Endothelial cell of hepatic sinusoid (primary cell): ENCODE data around the gene PDS5B.
"Not testable (repeated sequence)": the region's sequence is repeated elsewhere in the genome, so short reads cannot be mapped to it uniquely, and the experiment has no call there.

Experiments
- in situ Hi-C: cut with HindIII; loops from 2 replicates; pipeline ENCODE4 v1.10.0; 2017; ENCODE audit warnings: low sequenced_read_pairs

The PDS5B gene

GRCh38 chr13:32779119-32779518 lies 192.9 kb downstream of the PDS5B start:
- in situ Hi-C loops: no loop called here

- in situ Hi-C loops: no loop called here
These were observed 195.7 kb downstream of the PDS5B start for GRCh38 chr13:32781906-32782305.

- in situ Hi-C loops: no loop called here
These were observed 196.8 kb downstream of the PDS5B start for GRCh38 chr13:32783067-32783466.

- in situ Hi-C loops: no loop called here
These were observed 204.5 kb downstream of the PDS5B start for GRCh38 chr13:32790731-32791130.

GRCh38 chr13:32791545-32792172 lies 205.4 kb downstream of the PDS5B start:
- in situ Hi-C loops: no loop called here

- in situ Hi-C loops: no loop called here
These were observed 210.5 kb downstream of the PDS5B start for GRCh38 chr13:32796754-32797153.

GRCh38 chr13:32802159-32802558 lies 215.9 kb downstream of the PDS5B start:
- in situ Hi-C loops: no loop called here

- in situ Hi-C loops: loop anchor here (5.0 kb wide), 1 partner anchor 52 kb away; no protein-coding TSS in a partner anchor
These were observed 218.5 kb downstream of the PDS5B start for GRCh38 chr13:32804673-32805230.

GRCh38 chr13:32811297-32811800 lies 225.1 kb downstream of the PDS5B start:
- in situ Hi-C loops: no loop called here

- in situ Hi-C loops: no loop called here
These were observed 235.0 kb downstream of the PDS5B start for GRCh38 chr13:32821149-32821688.

GRCh38 chr13:32822771-32823170 lies 236.5 kb downstream of the PDS5B start:
- in situ Hi-C loops: no loop called here

GRCh38 chr13:32823597-32823996 lies 237.3 kb downstream of the PDS5B start:
- in situ Hi-C loops: no loop called here

GRCh38 chr13:32824061-32824460 lies 237.8 kb downstream of the PDS5B start:
- in situ Hi-C loops: no loop called here

GRCh38 chr13:32824675-32825074 lies 238.4 kb downstream of the PDS5B start:
- in situ Hi-C loops: no loop called here

- in situ Hi-C loops: no loop called here
These were observed 239.2 kb downstream of the PDS5B start for GRCh38 chr13:32825481-32825880.

GRCh38 chr13:32826372-32826771 lies 240.1 kb downstream of the PDS5B start:
- in situ Hi-C loops: not testable (repeated sequence)
